Neuronal stem cell (in vitro differentiated cells): ENCODE data around the gene DNAH17.
A peak's percentile ranks its signal among the peaks of the same experiment; 100 is the strongest.

Experiments used
- DNase-seq: peaks from one replicate; pipeline ENCODE4 v3.0.0-alpha.2; 2013; ENCODE audit warnings: low spot score
- H2AFZ ChIP-seq: one replicate; pipeline ENCODE4 v1.6.1; 2013; ENCODE audit warnings: mild to moderate bottlenecking, low read length, inconsistent platforms
- H2AK5ac ChIP-seq: 2 replicates; pipeline ENCODE4 v1.6.1; 2013; ENCODE audit warnings: low read depth, mild to moderate bottlenecking, inconsistent platforms, low read length, moderate library complexity, mixed read lengths
- H2BK120ac ChIP-seq: 2 replicates; pipeline ENCODE4 v1.6.1; 2013; ENCODE audit warnings: low read depth, mild to moderate bottlenecking, inconsistent platforms, low read length, moderate library complexity, mixed read lengths
- H2BK12ac ChIP-seq: one replicate; pipeline ENCODE4 v1.6.1; 2013; ENCODE audit warnings: low read length, inconsistent platforms
- H2BK15ac ChIP-seq: 2 replicates; pipeline ENCODE4 v1.6.1; 2013; ENCODE audit warnings: mild to moderate bottlenecking, low read length, inconsistent platforms, mixed read lengths
- H2BK5ac ChIP-seq: one replicate; pipeline ENCODE4 v1.6.1; 2013; ENCODE audit warnings: inconsistent platforms, mild to moderate bottlenecking, low read length, moderate library complexity
- H3K14ac ChIP-seq: one replicate; pipeline ENCODE4 v1.6.1; 2013; ENCODE audit warnings: low read length, inconsistent platforms
- H3K18ac ChIP-seq: 2 replicates; pipeline ENCODE4 v1.6.1; 2013; ENCODE audit warnings: low read length, inconsistent platforms
- H3K23ac ChIP-seq: 2 replicates; pipeline ENCODE4 v1.6.1; 2013; ENCODE audit warnings: low read depth, mild to moderate bottlenecking, mixed read lengths, low read length, inconsistent platforms; ENCODE audit not compliant: poor library complexity
- H3K27ac ChIP-seq: replicated peaks from 3 replicates; pipeline ENCODE4 v1.5.1; 2013; ENCODE audit warnings: low read length, inconsistent platforms
- H3K27me3 ChIP-seq, 3 experiments: 2 replicates each; pipeline ENCODE4 v1.6.1; 2013; ENCODE audit warnings: low read length in 3 of 3, mild to moderate bottlenecking in 2 of 3, inconsistent platforms in 1 of 3, low read depth in 1 of 3, mixed read lengths in 1 of 3, moderate library complexity in 1 of 3; ENCODE audit not compliant: control insufficient read depth in 3 of 3, insufficient read depth in 3 of 3
- H3K36me3 ChIP-seq, 2 donors: replicated peaks in 1 of 2; 2 replicates each; pipeline ENCODE4 v1.6.1; 2013; ENCODE audit warnings: low read length in 2 of 2; ENCODE audit not compliant: control insufficient read depth in 2 of 2, insufficient read depth in 2 of 2
- H3K4ac ChIP-seq: 2 replicates; pipeline ENCODE4 v1.6.1; 2013; ENCODE audit warnings: inconsistent platforms, mild to moderate bottlenecking, low read length, moderate library complexity
- H3K4me1 ChIP-seq, 2 donors: 1 replicate in 1 of 2; 2 replicates in 1 of 2; pipeline ENCODE4 v1.6.1; 2013; ENCODE audit warnings: low read length in 2 of 2, low read depth in 1 of 2; ENCODE audit not compliant: control insufficient read depth in 2 of 2, insufficient read depth in 1 of 2
- H3K4me2 ChIP-seq: one replicate; pipeline ENCODE4 v1.6.1; 2013; ENCODE audit warnings: mild to moderate bottlenecking, low read length, inconsistent platforms; ENCODE audit not compliant: insufficient read depth, poor library complexity, severe bottlenecking
- H3K4me3 ChIP-seq, 2 donors: 2 replicates each; pipeline ENCODE4 v1.5.1; 2013; ENCODE audit warnings: low read length in 2 of 2, mild to moderate bottlenecking in 2 of 2, inconsistent platforms in 1 of 2, moderate library complexity in 1 of 2
- H3K79me1 ChIP-seq: one replicate; pipeline ENCODE4 v1.6.1; 2013; ENCODE audit warnings: low read depth, mild to moderate bottlenecking, inconsistent platforms, low read length, moderate library complexity
- H3K9ac ChIP-seq: one replicate; pipeline ENCODE4 v1.6.1; 2013; ENCODE audit warnings: mild to moderate bottlenecking, low read depth, low read length, inconsistent platforms; ENCODE audit not compliant: poor library complexity
- H3K9me3 ChIP-seq, 2 donors: replicated peaks in 1 of 2; 2 replicates each; pipeline versions ENCODE3 to v1.6.1; 2013; ENCODE audit warnings: low read length in 2 of 2, mild to moderate bottlenecking in 2 of 2, inconsistent platforms in 1 of 2, low read depth in 1 of 2, mixed read lengths in 1 of 2, moderate library complexity in 1 of 2; ENCODE audit not compliant: control insufficient read depth in 2 of 2, insufficient read depth in 1 of 2
- H4K8ac ChIP-seq: one replicate; pipeline ENCODE4 v1.6.1; 2013; ENCODE audit warnings: low read depth, mild to moderate bottlenecking, inconsistent platforms, low read length, moderate library complexity
- H4K91ac ChIP-seq: one replicate; pipeline ENCODE4 v1.6.1; 2013; ENCODE audit warnings: low read length, low read depth, mild to moderate bottlenecking, inconsistent platforms; ENCODE audit not compliant: poor library complexity
- WGBS, 2 donors: extraction: QIAGEN DNeasy Blood & Tissue Kit; methylation state at CpG; one replicate each; pipeline ENCODE4 v1.1.7; 2013; ENCODE audit warnings: missing lambda C conversion rate in 2 of 2, mixed read lengths in 1 of 2; ENCODE audit not compliant: insufficient read length in 2 of 2, insufficient replicate concordance in 1 of 2; ENCODE audit errors: extremely low coverage in 2 of 2; 5-methylcytosine and 5-hydroxymethylcytosine counted together

Gene DNAH17

GRCh38 chr17:78561166-78561565 lies 16.0 kb downstream of the DNAH17 start:
- Histone ChIP-seq H3K27me3 (peaks cover 0 to 3% (median 2%) of the 10 kb centered on the region in 3 experiments), H4K8ac (no peak overlapping the region), H3K4me1 (no peaks in the 10 kb centered on the region), H3K36me3 (no peaks in the 10 kb centered on the region), H3K23ac (no peak overlapping the region), H3K4me3 (no peak overlapping the region), H3K4ac (no peak overlapping the region), H3K79me1 (no peaks in the 10 kb centered on the region), H2BK12ac (no peak overlapping the region), H4K91ac (no peak overlapping the region), H2BK120ac (peak overlapping the region; percentile 16), H3K9ac (no peak overlapping the region), H3K14ac (no peak overlapping the region), H3K27ac (no peak overlapping the region), H2BK5ac (no peak overlapping the region), H3K18ac (peak overlapping the region; percentile 23), H3K9me3 (peaks cover 0 to 2% of the 10 kb centered on the region in 2 donors), H2AFZ (no peak overlapping the region), H2AK5ac (no peak overlapping the region), H2BK15ac (no peak overlapping the region), H3K4me2 (no peak overlapping the region)
- WGBS, 2 donors, result no CpG with 5 or more reads among the region's 10 CpGs
- no peak for DNase-seq

- no peak overlapping the region for H3K4ac ChIP-seq
- no peak overlapping the region for H3K4me2 ChIP-seq
- no peak for DNase-seq
- H3K23ac ChIP-seq, result no peak overlapping the region
- H3K27ac ChIP-seq, result no peak overlapping the region
- H3K36me3 ChIP-seq, result no peaks in the 10 kb centered on the region
- H2BK15ac ChIP-seq, result no peak overlapping the region
- no peak overlapping the region for H3K9ac ChIP-seq
- H3K9me3 ChIP-seq, result peaks cover 0 to 2% of the 10 kb centered on the region in 2 donors
- H2AFZ ChIP-seq, result no peak overlapping the region
- no peak overlapping the region for H4K91ac ChIP-seq
- peak overlapping the region; percentile 25 for H3K18ac ChIP-seq
- no peak overlapping the region for H3K14ac ChIP-seq
- H3K4me1 ChIP-seq, result no peaks in the 10 kb centered on the region
- no peak overlapping the region for H3K4me3 ChIP-seq
- H2BK12ac ChIP-seq, result no peak overlapping the region
- no peak overlapping the region for H4K8ac ChIP-seq
- H2BK5ac ChIP-seq, result no peak overlapping the region
- no peaks in the 10 kb centered on the region for H3K79me1 ChIP-seq
- peaks cover 0 to 8% (median 2%) of the 10 kb centered on the region in 3 experiments for H3K27me3 ChIP-seq
- H2AK5ac ChIP-seq, result no peak overlapping the region
- peak overlapping the region; percentile 16 for H2BK120ac ChIP-seq
- no CpG with 5 or more reads among the region's 22 CpGs for WGBS, 2 donors
These were observed 16.5 kb downstream of the DNAH17 start for GRCh38 chr17:78560731-78561130.

- Histone ChIP-seq H3K36me3 (no peaks in the 10 kb centered on the region), H3K4me2 (no peak overlapping the region), H3K79me1 (no peaks in the 10 kb centered on the region), H2BK15ac (peak overlapping the region; percentile 56), H4K8ac (no peak overlapping the region), H2BK120ac (no peak overlapping the region), H3K27ac (no peak overlapping the region), H3K4ac (no peak overlapping the region), H3K14ac (no peak overlapping the region), H3K9ac (no peak overlapping the region), H3K27me3 (peaks cover 0 to 8% (median 2%) of the 10 kb centered on the region in 3 experiments), H2BK12ac (no peak overlapping the region), H2BK5ac (no peak overlapping the region), H3K18ac (peak overlapping the region; percentile 12), H3K4me3 (no peak overlapping the region), H3K23ac (peak overlapping the region; percentile 77), H3K9me3 (no peaks in the 10 kb centered on the region), H3K4me1 (no peaks in the 10 kb centered on the region), H2AK5ac (no peak overlapping the region), H2AFZ (no peak overlapping the region), H4K91ac (no peak overlapping the region)
- no CpG with 5 or more reads among the region's 17 CpGs for WGBS, 2 donors
- DNase-seq, result no peak
These were observed 17.3 kb downstream of the DNAH17 start for GRCh38 chr17:78559749-78560368.

DNA sequence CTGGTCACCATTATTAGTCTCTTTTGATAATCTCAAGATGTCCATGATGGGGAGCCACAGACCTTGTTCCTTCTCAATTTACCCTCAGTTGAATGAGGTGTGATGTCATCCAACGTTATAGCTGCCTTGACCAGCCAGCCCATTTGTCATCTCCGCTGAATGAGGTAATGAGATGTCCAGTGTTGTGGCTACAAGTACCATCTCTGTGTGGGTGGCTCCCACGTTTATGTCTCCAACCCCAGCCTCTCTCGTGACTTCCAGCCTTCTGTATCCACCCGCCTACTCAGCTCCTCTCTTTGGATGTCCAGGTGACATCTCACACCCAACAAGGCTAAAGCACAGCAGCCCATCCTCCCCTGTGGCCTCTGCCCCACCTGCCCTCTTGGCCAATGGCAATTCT lies 18.2 kb downstream of the DNAH17 start:
- peaks cover 0 to 8% (median 2%) of the 10 kb centered on the region in 3 experiments for H3K27me3 ChIP-seq
- no peak for DNase-seq
- no CpG with 5 or more reads among the region's 5 CpGs for WGBS, 2 donors
- H3K4me1 ChIP-seq, result no peaks in the 10 kb centered on the region
- no peak overlapping the region for H2AK5ac ChIP-seq
- H2BK12ac ChIP-seq, result no peak overlapping the region
- H3K9ac ChIP-seq, result no peak overlapping the region
- peak overlapping the region; percentile 4 for H2BK120ac ChIP-seq
- no peaks in the 10 kb centered on the region for H3K9me3 ChIP-seq
- H3K23ac ChIP-seq, result no peak overlapping the region
- no peak overlapping the region for H3K4me2 ChIP-seq
- H2AFZ ChIP-seq, result no peak overlapping the region
- peak overlapping the region; percentile 3 for H2BK15ac ChIP-seq
- no peak overlapping the region for H4K91ac ChIP-seq
- H3K18ac ChIP-seq, result no peak overlapping the region
- H3K27ac ChIP-seq, result no peak overlapping the region
- no peaks in the 10 kb centered on the region for H3K36me3 ChIP-seq
- H2BK5ac ChIP-seq, result no peak overlapping the region
- H4K8ac ChIP-seq, result no peak overlapping the region
- H3K79me1 ChIP-seq, result no peaks in the 10 kb centered on the region
- H3K4me3 ChIP-seq, result no peak overlapping the region
- H3K14ac ChIP-seq, result no peak overlapping the region
- no peak overlapping the region for H3K4ac ChIP-seq
